T-helper 1 cell treated with Interleukin-12 subunit alpha and Interleukin-12 subunit beta and Interleukin-4 antibody, amounts not matched to agents 30 ng/mL and 1 ng/mL, for 36 hours (primary cell): ENCODE results near the gene ADGRV1. TPM values are rescaled to one million over a fixed set of nuclear protein-coding genes. Genes with fewer than 3 reads are reported as not detected.
"Not testable (repeated sequence)": the region's sequence is repeated elsewhere in the genome, so short reads cannot be mapped to it uniquely, and the experiment has no call there.

ENCODE experiments used
- intact Hi-C: fragments of 100-400 bp; cut with micrococcal nuclease; formaldehyde crosslinking; loops from one replicate; pipeline ENCODE4 v1.15.1; 2024
- total RNA-seq: library from RNA; stranded (reverse); gene quantifications from 2 replicates; pipeline ENCODE4 v1.2.3, GENCODE V29; 2022

ADGRV1 gene
- total RNA-seq, 1 donor from 2014 or later, result 0.05 TPM

DNA sequence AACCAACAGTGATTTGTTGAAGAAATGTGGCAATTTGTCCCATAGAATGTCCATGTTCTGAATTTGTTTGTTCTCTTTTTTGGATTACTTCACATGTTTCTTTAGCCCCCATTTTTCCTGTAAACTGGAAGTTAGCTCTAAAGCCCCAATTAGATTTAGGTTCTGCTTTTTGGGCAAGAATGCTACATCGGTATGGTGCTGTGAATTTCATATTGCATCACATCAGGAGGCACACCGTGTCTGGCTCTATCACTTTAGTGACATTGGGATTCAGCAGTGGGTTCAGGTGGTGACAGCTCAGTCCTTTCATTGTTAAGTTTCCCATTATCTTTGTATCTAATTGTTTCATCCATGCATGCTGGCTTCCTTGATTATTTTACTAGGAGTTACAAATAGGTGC lies 27.9 kb downstream of the ADGRV1 start:
- intact Hi-C loops, result no loop called here

DNA sequence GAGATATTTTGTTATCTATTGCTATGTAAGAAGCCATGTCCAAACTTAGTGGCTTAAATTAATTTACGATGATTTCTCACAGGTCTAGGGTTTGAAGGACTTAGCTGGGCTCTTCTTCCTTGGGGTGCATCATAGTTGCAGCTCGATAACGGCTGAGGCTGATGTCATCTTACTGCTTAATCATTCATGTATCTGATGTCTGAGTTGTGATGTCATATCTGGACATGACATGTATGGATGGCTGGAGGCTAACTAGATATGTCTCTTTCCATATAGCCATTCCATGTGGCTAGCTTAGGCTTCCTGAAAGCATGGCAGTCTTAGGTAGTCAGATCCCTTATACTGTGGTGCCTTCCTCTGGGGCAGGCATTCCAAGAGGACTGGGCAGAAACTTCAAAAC lies 31.6 kb downstream of the ADGRV1 start:
- intact Hi-C loops, result no loop called here

GRCh38 chr5:90593083-90593482 lies 34.5 kb downstream of the ADGRV1 start:
- intact Hi-C loops, result not testable (repeated sequence)

DNA sequence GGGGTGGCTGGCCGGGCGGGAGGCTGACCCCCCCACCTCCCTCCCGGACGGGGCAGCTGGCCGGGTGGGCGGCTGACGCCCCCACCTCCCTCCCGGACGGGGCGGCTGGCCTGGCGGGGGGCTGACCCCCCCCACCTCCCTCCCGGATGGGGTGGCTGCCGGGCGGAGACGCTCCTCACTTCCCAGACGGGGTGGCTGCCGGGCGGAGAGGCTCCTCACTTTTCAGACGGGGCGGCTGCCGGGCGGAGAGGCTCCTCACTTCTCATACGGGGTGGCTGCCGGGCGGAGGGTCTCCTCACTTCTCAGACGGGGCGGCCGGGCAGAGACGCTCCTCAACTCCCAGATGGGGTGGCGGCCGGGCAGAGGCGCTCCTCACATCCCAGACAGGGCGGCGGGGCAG lies 37.2 kb downstream of the ADGRV1 start:
- intact Hi-C loops, result not testable (repeated sequence)

- intact Hi-C loops, result no loop called here
Measured at GRCh38 chr5:90598293-90598692, 39.7 kb downstream of the ADGRV1 start.

DNA sequence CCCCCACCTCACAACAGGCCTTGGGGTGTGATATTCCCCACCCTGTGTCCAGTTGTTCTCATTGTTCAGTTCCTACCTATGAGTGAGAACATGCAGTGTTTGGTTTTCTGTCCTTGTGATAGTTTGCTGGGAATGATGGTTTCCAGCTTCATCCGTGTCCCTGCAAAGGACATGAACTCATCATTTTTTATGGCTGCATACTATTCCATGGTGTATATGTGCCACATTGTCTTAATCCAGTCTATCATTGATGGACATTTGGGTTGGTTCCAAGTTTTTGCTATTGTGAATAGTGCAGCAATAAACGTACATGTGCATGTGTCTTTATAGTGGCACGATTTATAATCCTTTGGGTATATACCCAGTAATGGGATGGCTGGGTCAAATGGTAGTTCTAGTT lies 41.7 kb downstream of the ADGRV1 start:
- intact Hi-C loops, result not testable (repeated sequence)

DNA sequence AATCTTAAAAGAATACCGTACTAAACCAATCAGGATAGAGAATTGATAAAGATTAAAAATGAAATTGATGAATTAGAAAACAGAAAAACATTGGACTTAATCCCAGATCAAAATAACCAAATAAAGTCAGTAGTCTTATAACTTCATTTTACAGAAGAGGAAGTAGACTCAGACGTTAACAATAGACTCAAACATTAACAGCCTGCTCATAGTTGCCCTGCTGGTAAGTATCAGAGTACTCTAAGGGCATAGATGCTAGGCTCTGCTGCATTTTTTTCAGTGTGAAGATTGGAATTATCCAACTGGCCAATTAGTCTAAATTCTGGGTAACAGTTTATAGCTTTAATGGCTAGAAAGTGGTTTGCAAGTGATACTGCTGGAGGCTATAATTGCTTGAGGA lies 42.9 kb downstream of the ADGRV1 start:
- intact Hi-C loops, result no loop called here

DNA sequence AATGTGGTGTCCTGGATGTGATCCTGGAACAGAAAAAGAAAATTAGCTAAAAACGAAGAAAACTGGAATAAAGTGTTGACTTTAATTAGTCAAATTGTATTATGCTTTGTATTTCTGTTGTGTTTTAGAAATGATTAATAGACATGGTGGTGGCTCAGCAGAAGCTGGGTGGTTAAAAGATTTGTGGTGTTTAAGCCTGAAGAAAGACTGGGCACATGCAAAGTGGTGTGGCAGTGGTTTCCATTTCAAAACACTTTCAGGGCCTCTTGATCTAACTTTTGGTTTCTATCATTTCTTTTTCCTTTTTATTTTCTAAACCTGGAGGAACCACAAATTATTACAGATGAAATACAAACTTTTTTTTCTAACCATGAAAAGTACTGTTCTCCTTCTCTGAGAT lies 44.1 kb downstream of the ADGRV1 start:
- intact Hi-C loops, result no loop called here

GRCh38 chr5:90606539-90606938 lies 47.9 kb downstream of the ADGRV1 start:
- intact Hi-C loops, result no loop called here

- intact Hi-C loops, result no loop called here
Measured at GRCh38 chr5:90612919-90613318, 54.3 kb downstream of the ADGRV1 start.

DNA sequence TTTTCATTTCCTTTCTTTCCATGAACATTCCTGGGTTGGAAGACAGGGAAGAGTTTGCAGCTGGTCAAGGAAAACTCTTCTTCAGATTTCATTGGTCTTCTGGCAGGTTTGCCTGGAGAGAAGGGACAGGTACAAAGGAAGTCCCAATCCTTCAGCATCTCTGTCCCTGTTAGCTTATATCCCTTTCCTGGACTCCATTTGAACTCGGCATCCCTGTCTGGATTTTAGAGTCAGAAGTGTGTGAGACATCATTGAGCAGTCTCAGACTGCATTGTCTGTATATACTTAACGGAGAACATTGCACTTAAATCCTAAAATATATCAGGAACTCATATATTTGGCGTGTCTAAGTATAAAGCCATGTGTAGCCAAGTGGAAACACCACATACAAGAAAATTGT lies 54.9 kb downstream of the ADGRV1 start:
- intact Hi-C loops, result no loop called here

- intact Hi-C loops, result no loop called here
Measured at GRCh38 chr5:90613918-90614504, 55.4 kb downstream of the ADGRV1 start.

- intact Hi-C loops, result no loop called here
Measured at GRCh38 chr5:90615355-90615754, 56.8 kb downstream of the ADGRV1 start.

- intact Hi-C loops, result no loop called here
Measured at GRCh38 chr5:90618071-90618470, 59.5 kb downstream of the ADGRV1 start.

DNA sequence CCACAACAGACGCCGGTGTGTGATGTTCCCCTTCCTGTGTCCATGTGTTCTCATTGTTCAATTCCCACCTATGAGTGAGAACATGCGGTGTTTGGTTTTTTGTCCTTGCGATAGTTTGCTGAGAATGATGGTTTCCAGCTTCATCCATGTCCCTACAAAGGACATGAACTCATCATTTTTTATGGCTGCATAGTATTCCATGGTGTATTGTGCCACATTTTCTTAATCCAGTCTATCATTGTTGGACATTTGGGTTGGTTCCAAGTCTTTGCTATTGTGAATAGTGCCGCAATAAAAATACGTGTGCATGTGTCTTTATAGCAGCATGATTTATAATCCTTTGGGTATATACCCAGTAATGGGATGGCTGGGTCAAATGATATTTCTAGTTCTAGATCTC lies 61.2 kb downstream of the ADGRV1 start:
- intact Hi-C loops, result not testable (repeated sequence)

GRCh38 chr5:90621848-90622247 lies 63.3 kb downstream of the ADGRV1 start:
- intact Hi-C loops, result no loop called here

GRCh38 chr5:90626493-90626892 lies 67.9 kb downstream of the ADGRV1 start:
- intact Hi-C loops, result no loop called here

- intact Hi-C loops, result no loop called here
Measured at GRCh38 chr5:90628492-90628891, 69.9 kb downstream of the ADGRV1 start.

- intact Hi-C loops, result no loop called here
Measured at GRCh38 chr5:90632791-90633190, 74.2 kb downstream of the ADGRV1 start.

GRCh38 chr5:90636948-90637347 lies 78.4 kb downstream of the ADGRV1 start:
- intact Hi-C loops, result no loop called here

GRCh38 chr5:90637731-90638130 lies 79.1 kb downstream of the ADGRV1 start:
- intact Hi-C loops, result no loop called here

DNA sequence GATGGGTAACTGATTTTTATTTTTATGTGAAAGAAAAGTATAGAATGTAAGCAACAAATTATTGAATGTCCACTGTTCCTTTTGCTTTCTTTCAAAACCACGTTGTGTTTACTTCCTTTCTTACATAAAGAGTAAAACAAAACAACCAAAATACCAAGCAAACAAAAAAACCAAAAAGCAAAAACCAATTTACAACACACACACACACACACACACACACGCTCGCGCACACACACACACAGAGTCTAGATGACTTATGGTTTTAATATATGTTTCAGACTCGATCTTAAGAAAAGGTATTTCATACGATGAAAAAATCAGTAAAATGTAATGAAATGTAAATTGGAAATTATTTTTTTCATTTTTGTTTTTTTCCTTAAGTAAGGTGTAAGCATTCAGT lies 80.3 kb downstream of the ADGRV1 start:
- intact Hi-C loops, result no loop called here

DNA sequence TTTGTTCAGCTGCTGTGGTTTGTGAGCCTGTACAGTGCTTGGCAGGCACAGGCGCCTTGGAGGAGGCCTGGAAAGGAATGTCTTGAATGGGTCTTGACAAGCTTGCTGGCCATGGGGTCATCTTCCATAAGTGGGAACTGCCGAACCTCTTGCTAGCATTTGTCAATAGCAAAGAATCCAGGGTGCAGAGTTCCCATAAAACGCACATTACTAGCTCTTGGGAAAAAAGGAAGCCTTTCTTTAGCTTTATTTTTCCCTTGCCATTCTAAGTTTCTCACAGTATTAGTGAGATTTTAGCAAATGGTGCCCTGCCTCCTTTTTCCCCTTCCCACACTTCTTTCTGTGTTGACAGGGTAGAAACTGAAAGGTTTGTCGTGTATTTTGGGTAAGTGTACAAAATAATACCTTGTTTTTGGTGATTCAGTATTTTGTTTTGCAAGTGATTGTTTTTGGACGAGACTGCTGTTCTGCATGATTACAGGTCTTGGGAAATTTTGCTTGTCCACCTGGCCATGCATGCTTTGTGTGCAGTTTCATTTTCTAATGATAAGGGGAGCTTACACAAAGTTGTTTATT lies 82.0 kb downstream of the ADGRV1 start:
- intact Hi-C loops, result no loop called here

- intact Hi-C loops, result no loop called here
Measured at GRCh38 chr5:90641528-90641927, 82.9 kb downstream of the ADGRV1 start.
